ENCODE data around the gene ZMAT5.

DNA sequence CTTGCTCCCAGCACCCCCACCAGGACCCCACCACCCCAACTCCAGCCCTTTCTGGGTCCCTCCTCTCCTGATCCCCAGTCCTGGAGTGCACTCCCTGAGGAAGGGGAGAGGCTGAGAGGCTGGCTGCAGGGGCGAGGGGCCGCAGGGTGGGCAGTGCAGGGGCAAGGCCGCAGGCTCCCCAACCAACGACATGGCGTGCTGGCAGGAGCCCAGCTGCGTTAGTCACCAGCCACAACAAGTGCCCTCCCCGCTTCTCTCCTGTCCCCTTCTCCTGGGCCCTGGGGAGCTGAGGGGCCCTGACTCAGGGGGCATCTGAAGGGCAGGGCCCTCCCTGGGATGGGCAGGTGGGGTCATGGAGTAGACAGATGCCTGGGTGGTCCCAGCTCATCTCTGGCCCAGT lies 44.7 kb downstream of the ZMAT5 start:
- TF ChIP-seq, protein P1, sequence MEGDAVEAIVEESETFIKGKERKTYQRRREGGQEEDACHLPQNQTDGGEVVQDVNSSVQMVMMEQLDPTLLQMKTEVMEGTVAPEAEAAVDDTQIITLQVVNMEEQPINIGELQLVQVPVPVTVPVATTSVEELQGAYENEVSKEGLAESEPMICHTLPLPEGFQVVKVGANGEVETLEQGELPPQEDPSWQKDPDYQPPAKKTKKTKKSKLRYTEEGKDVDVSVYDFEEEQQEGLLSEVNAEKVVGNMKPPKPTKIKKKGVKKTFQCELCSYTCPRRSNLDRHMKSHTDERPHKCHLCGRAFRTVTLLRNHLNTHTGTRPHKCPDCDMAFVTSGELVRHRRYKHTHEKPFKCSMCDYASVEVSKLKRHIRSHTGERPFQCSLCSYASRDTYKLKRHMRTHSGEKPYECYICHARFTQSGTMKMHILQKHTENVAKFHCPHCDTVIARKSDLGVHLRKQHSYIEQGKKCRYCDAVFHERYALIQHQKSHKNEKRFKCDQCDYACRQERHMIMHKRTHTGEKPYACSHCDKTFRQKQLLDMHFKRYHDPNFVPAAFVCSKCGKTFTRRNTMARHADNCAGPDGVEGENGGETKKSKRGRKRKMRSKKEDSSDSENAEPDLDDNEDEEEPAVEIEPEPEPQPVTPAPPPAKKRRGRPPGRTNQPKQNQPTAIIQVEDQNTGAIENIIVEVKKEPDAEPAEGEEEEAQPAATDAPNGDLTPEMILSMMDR (IDR thresholded peaks at IDR 0.05) = no peak
- no peak for TF ChIP-seq POLR2A (IDR thresholded peaks at IDR 0.05)
